ENCODE measurements around the gene F7.

DNA sequence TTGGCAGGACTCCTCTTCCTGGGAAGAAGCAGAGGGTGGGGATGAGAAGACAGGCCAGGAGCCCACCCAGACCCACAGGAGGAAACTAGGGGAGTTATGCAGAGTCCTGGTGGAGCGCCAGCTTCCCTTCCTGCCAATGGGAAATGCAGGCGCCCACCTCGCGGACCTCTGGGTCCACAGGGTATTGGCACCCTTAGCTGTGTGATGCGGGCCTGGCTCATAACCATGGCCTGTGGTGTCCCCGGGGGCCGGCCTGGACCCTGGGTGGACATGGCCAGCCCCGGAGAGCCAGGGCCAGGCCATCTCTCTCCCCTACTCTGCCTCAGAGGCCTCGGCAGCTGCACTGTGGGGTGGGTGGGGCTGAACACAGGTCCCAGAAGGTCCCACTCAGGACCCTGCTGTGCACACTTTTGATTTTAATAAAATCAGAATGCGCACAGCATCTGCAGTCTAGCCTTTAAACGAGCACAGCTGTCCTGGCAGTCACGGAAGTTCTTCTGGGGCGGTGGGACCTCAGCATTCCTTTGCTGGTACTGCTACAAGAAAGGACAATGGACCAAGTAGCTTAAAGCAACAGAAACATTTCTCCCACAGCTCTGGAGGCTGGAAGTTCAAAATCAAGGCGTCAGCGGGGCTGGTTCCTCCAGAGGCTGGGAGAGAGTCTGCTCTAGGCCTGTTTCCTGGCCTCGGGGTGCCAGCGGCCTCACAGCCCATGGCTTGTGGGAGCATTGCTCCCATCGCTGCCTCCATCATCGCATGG, 18.8 kb downstream of the F7 start:
- TF ChIP-seq, protein P1, sequence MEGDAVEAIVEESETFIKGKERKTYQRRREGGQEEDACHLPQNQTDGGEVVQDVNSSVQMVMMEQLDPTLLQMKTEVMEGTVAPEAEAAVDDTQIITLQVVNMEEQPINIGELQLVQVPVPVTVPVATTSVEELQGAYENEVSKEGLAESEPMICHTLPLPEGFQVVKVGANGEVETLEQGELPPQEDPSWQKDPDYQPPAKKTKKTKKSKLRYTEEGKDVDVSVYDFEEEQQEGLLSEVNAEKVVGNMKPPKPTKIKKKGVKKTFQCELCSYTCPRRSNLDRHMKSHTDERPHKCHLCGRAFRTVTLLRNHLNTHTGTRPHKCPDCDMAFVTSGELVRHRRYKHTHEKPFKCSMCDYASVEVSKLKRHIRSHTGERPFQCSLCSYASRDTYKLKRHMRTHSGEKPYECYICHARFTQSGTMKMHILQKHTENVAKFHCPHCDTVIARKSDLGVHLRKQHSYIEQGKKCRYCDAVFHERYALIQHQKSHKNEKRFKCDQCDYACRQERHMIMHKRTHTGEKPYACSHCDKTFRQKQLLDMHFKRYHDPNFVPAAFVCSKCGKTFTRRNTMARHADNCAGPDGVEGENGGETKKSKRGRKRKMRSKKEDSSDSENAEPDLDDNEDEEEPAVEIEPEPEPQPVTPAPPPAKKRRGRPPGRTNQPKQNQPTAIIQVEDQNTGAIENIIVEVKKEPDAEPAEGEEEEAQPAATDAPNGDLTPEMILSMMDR (conservative IDR thresholded peaks at IDR 0.05 in 1 of 2, IDR thresholded peaks at IDR 0.05 in 1 of 2; ENCODE audit: low read depth in 1 of 2, low read length in 2 of 2): no peak
- no peak for TF ChIP-seq EZH2 (IDR thresholded peaks at IDR 0.05; ENCODE audit: low read length, missing control alignments)

Data from fibroblast of lung (primary cell).